ENCODE results near the gene KRT38. TPM values are rescaled to one million over a fixed set of nuclear protein-coding genes. Genes with fewer than 3 reads are reported as not detected.

The KRT38 gene
- total RNA-seq, 1 donor from 2014 or later, result not detected

DNA sequence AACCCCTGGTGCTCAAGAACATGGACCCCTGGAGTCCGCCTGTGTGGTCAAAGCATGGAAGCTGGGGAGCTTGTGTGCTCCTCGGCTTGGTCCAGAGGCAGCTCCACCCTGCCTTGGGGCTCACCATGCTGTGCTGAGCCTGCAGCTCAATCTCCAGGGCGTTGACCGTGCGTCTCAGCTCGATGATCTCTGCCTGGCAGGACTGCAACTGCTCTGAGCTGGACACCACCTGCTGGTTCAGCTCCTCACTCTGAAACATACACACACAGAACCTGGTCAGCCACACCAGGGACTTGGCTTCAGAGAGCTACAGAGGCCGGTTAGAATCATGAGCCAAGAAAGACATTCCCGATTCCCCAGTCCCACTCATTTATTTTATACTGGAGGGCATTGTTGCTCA is 37.5 kb upstream of the KRT38 start:
- no peaks in the 10 kb centered on the region for H3K4me1 ChIP-seq
- TF ChIP-seq, protein P1, sequence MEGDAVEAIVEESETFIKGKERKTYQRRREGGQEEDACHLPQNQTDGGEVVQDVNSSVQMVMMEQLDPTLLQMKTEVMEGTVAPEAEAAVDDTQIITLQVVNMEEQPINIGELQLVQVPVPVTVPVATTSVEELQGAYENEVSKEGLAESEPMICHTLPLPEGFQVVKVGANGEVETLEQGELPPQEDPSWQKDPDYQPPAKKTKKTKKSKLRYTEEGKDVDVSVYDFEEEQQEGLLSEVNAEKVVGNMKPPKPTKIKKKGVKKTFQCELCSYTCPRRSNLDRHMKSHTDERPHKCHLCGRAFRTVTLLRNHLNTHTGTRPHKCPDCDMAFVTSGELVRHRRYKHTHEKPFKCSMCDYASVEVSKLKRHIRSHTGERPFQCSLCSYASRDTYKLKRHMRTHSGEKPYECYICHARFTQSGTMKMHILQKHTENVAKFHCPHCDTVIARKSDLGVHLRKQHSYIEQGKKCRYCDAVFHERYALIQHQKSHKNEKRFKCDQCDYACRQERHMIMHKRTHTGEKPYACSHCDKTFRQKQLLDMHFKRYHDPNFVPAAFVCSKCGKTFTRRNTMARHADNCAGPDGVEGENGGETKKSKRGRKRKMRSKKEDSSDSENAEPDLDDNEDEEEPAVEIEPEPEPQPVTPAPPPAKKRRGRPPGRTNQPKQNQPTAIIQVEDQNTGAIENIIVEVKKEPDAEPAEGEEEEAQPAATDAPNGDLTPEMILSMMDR (IDR thresholded peaks at IDR 0.05), result no peak
- intact Hi-C loops (cut with DNase I), result no loop called here
- no peaks in the 10 kb centered on the region for H3K9me3 ChIP-seq
- no peak for DNase-seq
- H3K36me3 ChIP-seq, result no peaks in the 10 kb centered on the region
- H3K4me3 ChIP-seq, result no peak overlapping the region
- no peak for ATAC-seq
- H3K27me3 ChIP-seq, result no peaks in the 10 kb centered on the region
- no peak overlapping the region for H3K27ac ChIP-seq

DNA sequence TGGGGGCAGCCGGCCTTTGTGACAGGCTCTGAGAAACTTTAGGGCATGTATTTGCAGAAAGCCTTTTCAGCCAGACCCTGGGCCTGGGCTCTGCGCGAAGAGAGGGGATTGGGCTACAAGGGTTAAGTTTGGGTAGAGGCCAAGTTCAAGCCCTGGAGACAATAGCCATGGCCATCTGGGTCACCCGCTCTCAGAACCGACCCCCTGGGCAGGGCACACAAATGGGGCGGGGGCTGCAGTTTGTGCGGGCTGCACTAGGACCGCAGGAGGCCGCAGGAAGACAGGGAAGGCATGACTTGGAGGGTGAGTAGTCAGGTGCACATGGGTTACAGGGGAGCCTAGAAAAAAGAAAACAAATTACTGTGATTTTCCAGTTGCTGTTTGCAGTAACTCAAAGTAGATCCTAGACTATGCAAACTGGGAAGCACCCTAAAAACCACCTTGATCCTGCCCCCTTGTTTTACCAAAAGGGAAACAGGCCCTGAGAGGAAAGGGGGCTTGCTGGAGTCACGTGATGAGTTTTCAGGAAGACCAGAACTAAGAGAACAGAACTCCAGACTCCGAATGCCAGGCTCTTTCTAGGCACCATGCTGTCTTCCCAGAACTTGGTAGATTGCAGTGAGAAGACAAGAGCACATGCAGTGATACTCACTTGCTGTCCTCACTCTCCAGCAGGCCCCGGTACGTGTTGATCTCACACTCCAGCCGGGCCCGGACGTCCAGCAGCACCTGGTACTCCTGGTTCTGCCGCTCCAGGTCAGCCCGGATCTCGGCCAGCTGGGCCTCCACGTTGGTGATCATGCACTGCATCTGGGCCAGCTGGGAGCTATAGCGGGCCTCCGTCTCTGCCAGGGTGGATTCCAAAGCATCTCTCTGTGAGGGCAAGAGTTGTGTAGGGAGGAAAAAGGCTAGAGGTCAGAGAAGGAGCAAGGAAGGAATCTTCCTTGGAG is 36.4 kb upstream of the KRT38 start:
- Histone ChIP-seq H3K4me1 (no peaks in the 10 kb centered on the region), H3K4me3 (no peak overlapping the region), H3K27me3 (no peaks in the 10 kb centered on the region), H3K9me3 (no peaks in the 10 kb centered on the region), H3K27ac (no peak overlapping the region), H3K36me3 (no peaks in the 10 kb centered on the region)
- ATAC-seq (no peak), DNase-seq (no peak)
- TF ChIP-seq, protein P1 (IDR thresholded peaks at IDR 0.05), result no peak
- intact Hi-C loops (cut with DNase I), result no loop called here

DNA sequence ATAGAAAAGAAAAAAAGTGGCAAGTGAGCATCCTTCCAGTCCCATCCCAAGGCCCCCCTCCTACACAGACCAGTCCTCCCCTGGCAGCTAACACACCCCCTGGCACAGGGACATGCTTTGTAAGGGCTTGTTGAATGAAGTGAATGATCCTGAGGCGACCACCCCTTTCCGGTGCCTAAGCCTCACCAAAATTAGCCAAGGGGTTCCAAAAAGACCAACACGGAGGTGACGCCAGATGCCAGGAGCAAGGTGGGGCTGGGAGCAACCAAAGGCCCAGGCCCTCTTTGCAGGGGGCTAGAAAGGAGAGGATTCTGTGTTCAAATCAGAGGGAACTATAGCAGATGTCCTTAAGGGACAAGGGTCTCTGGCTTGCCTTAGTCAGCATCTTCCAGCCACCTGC is 34.6 kb upstream of the KRT38 start:
- DNase-seq, result no peak
- intact Hi-C loops (cut with DNase I), result no loop called here

DNA sequence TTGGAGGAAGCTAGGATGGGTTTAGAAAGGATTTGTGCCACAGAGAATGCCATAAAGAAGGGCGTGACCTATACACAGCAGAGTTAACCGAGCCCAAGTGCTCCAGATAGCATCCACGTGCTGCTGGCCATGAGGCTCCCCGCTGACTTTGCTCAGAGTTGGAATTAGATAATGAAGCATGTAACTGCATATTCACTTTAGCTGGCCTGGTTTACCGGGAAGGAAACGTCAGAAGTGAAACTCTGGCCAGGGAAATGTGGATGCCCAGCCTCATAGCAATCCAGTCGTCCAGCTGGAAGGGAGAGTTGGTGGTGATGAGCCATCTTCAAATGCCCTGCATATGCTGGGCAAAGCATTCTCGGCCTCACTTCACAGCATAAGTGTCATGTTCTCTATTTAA is 34.1 kb upstream of the KRT38 start:
- intact Hi-C loops (cut with DNase I), result no loop called here
- ATAC-seq (no peak), DNase-seq (no peak)
- H3K9me3 ChIP-seq, result no peaks in the 10 kb centered on the region
- TF ChIP-seq, protein P1 (IDR thresholded peaks at IDR 0.05), result no peak
- no peaks in the 10 kb centered on the region for H3K4me1 ChIP-seq
- H3K27me3 ChIP-seq, result no peaks in the 10 kb centered on the region
- no peak overlapping the region for H3K27ac ChIP-seq
- H3K4me3 ChIP-seq, result no peak overlapping the region
- H3K36me3 ChIP-seq, result no peaks in the 10 kb centered on the region

More for the DNA sequence above, 34.6 kb upstream of the KRT38 start:
- no peaks in the 10 kb centered on the region for H3K9me3 ChIP-seq
- TF ChIP-seq, protein P1 (IDR thresholded peaks at IDR 0.05), result no peak
- H3K27me3 ChIP-seq, result no peaks in the 10 kb centered on the region
- H3K4me3 ChIP-seq, result no peak overlapping the region
- no peak for ATAC-seq
- H3K4me1 ChIP-seq, result no peaks in the 10 kb centered on the region
- H3K27ac ChIP-seq, result no peak overlapping the region
- no peaks in the 10 kb centered on the region for H3K36me3 ChIP-seq

DNA sequence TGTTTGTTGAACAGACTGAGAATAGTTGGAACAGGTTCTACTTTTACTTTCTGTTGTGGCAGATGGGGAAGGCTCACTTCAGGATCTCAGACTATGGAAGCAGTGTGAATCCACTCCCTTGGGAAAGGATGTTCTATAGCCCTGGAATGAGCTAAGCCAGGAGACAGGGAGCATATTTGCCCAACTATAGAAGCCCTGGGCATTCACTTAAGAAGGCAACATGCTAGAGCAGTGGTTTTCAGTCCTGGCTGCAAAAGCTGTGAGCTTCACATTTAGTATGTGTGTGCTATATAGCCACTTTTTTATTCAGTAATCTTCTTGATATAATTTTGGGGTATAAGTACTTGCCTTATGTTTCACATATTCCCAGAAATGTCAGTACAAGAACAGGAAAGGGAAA is 27.6 kb upstream of the KRT38 start:
- TF ChIP-seq, protein P1 (IDR thresholded peaks at IDR 0.05), result no peak
- Histone ChIP-seq H3K27ac (no peak overlapping the region), H3K4me3 (no peak overlapping the region), H3K9me3 (no peaks in the 10 kb centered on the region), H3K4me1 (no peaks in the 10 kb centered on the region), H3K27me3 (no peaks in the 10 kb centered on the region), H3K36me3 (no peaks in the 10 kb centered on the region)
- intact Hi-C loops (cut with DNase I), result no loop called here
- no peak for DNase-seq
- ATAC-seq, result no peak

All from upper lobe of right lung (tissue), 1 donor.